H1 (cell line): Measurements from ENCODE around the gene PSMD5. TPM values are rescaled to one million over a fixed set of nuclear protein-coding genes. Genes with fewer than 3 reads are reported as not detected.

Experiments
- CTCF ChIA-PET: fragments of 300-600 bp; sonication (Branson Sonifier 250); formaldehyde crosslinking; loops from one replicate; lab custom pipeline; 2021; ENCODE audit not compliant: partially characterized antibody; lab: Charles Lee
- POLR2A ChIA-PET: fragments of 300-600 bp; sonication (Branson Sonifier 250); formaldehyde crosslinking; loops from one replicate; lab custom pipeline; 2021; ENCODE audit warnings: inconsistent platforms; ENCODE audit not compliant: partially characterized antibody; lab: Charles Lee
- DNase-seq, 2 experiments: peaks; one replicate each; pipeline versions ENCODE4 v3.0.0 to v3.0.0-alpha.2; 2010 to 2022; ENCODE audit warnings: low spot score in 2 of 2, low read depth in 1 of 2, mixed read lengths in 1 of 2
- FAIRE-seq: peaks from 2 replicates; lab custom pipeline; 2011; peaks lifted over from hg19 to GRCh38; lab: Jason Lieb, UNC
- H2AFZ ChIP-seq: 2 replicates; pipeline ENCODE4 v1.8.1; 2012; ENCODE audit warnings: low read length, inconsistent platforms
- H2AK5ac ChIP-seq: 2 replicates; pipeline ENCODE4 v1.6.1; 2013; ENCODE audit warnings: low read depth, low read length
- H2BK120ac ChIP-seq: replicated peaks from 2 replicates; pipeline ENCODE3; 2013; ENCODE audit warnings: low read depth, low read length, inconsistent platforms
- H2BK12ac ChIP-seq: 2 replicates; pipeline ENCODE4 v1.6.1; 2013; ENCODE audit warnings: low read depth, low read length
- H2BK15ac ChIP-seq: 2 replicates; pipeline ENCODE4 v1.6.1; 2013; ENCODE audit warnings: low read length
- H2BK20ac ChIP-seq: 2 replicates; pipeline ENCODE4 v1.6.1; 2013; ENCODE audit warnings: low read length
- H2BK5ac ChIP-seq: 2 replicates; pipeline ENCODE4 v1.6.1; 2013; ENCODE audit warnings: low read depth, low read length
- H3K14ac ChIP-seq: 2 replicates; pipeline ENCODE4 v1.6.1; 2013; ENCODE audit warnings: inconsistent platforms; ENCODE audit not compliant: insufficient read length
- H3K18ac ChIP-seq: 2 replicates; pipeline ENCODE4 v1.6.1; 2013; ENCODE audit warnings: low read length; ENCODE audit errors: extremely low read depth
- H3K23ac ChIP-seq: 2 replicates; pipeline ENCODE4 v1.6.1; 2013; ENCODE audit warnings: inconsistent platforms; ENCODE audit not compliant: insufficient read length
- H3K23me2 ChIP-seq: 2 replicates; pipeline ENCODE4 v1.6.1; 2013; ENCODE audit warnings: low read depth, low read length
- H3K27ac ChIP-seq: 2 replicates; pipeline ENCODE4 v1.6.1; 2011; ENCODE audit warnings: low read depth, low read length, inconsistent platforms
- H3K27me3 ChIP-seq, 4 experiments: replicated peaks in 1 of 4; 1 replicate in 1 of 4; 2 replicates in 3 of 4; pipeline versions ENCODE4 v1.6.1 to v1.8.1; 2011 to 2013; ENCODE audit warnings: low read length in 3 of 4, mild to moderate bottlenecking in 3 of 4, inconsistent platforms in 2 of 4, mixed read lengths in 2 of 4, moderate library complexity in 1 of 4; ENCODE audit not compliant: control insufficient read depth in 3 of 4, insufficient read depth in 3 of 4; ENCODE audit errors: extremely low read depth in 1 of 4
- H3K36me3 ChIP-seq, 4 experiments: 2 replicates each; pipeline versions ENCODE4 v1.6.1 to v1.8.1; 2011 to 2013; ENCODE audit warnings: mild to moderate bottlenecking in 4 of 4, low read length in 3 of 4, moderate library complexity in 2 of 4, control low read depth in 1 of 4, inconsistent platforms in 1 of 4; ENCODE audit not compliant: insufficient read depth in 4 of 4, control insufficient read depth in 2 of 4
- H3K4ac ChIP-seq: replicated peaks from 2 replicates; pipeline ENCODE3; 2013; ENCODE audit warnings: low read length, low read depth, mixed read lengths, inconsistent platforms; ENCODE audit not compliant: insufficient read length
- H3K4me1 ChIP-seq, 4 experiments: replicated peaks in 1 of 4; 1 replicate in 1 of 4; 2 replicates in 3 of 4; pipeline versions ENCODE4 v1.6.1 to v1.8.1; 2011 to 2013; ENCODE audit warnings: low read length in 3 of 4, inconsistent platforms in 2 of 4, mixed read lengths in 1 of 4; ENCODE audit not compliant: insufficient read depth in 4 of 4, control insufficient read depth in 3 of 4
- H3K4me2 ChIP-seq, 2 experiments: 2 replicates each; pipeline versions ENCODE4 v1.6.1 to v1.8.1; 2011 to 2013; ENCODE audit warnings: low read depth in 2 of 2, low read length in 2 of 2, control low read depth in 1 of 2, inconsistent platforms in 1 of 2, mild to moderate bottlenecking in 1 of 2; ENCODE audit not compliant: insufficient read depth in 1 of 2
- H3K4me3 ChIP-seq, 4 experiments: fragments of 200-600, 300-600 bp in 1 of 4; sonication (generic), shearing (Covaris generic), sonication (Bioruptor Twin) in 1 of 4; 2 replicates each; pipeline versions ENCODE4 v1.5.1 to v1.8.1; 2011 to 2016; ENCODE audit warnings: low read length in 4 of 4, low read depth in 3 of 4, control low read depth in 2 of 4, inconsistent platforms in 2 of 4, mild to moderate bottlenecking in 2 of 4, mixed read lengths in 1 of 4, moderate library complexity in 1 of 4; ENCODE audit not compliant: insufficient read depth in 2 of 4; ENCODE audit errors: extremely low read depth in 1 of 4
- H3K56ac ChIP-seq: replicated peaks from 2 replicates; pipeline ENCODE3; 2013; ENCODE audit warnings: low read depth, mild to moderate bottlenecking, mixed read lengths, low read length, inconsistent platforms; ENCODE audit not compliant: insufficient read length
- H3K79me1 ChIP-seq: 2 replicates; pipeline ENCODE4 v1.6.1; 2013; ENCODE audit warnings: low read depth, low read length, control low read depth
- H3K79me2 ChIP-seq, 2 experiments: 2 replicates each; pipeline versions ENCODE4 v1.6.1 to v1.8.1; 2012 to 2013; ENCODE audit warnings: low read length in 2 of 2, mild to moderate bottlenecking in 2 of 2, inconsistent platforms in 1 of 2; ENCODE audit not compliant: insufficient read depth in 2 of 2, control insufficient read depth in 1 of 2
- H3K9ac ChIP-seq, 4 experiments: replicated peaks in 1 of 4; 1 replicate in 1 of 4; 2 replicates in 3 of 4; pipeline versions ENCODE4 v1.6.1 to v1.8.1; 2011 to 2013; ENCODE audit warnings: low read depth in 3 of 4, low read length in 3 of 4, control low read depth in 2 of 4, mild to moderate bottlenecking in 2 of 4, moderate library complexity in 2 of 4, inconsistent platforms in 1 of 4; ENCODE audit errors: extremely low read depth in 1 of 4
- H3K9me3 ChIP-seq, 2 experiments: 2 replicates each; pipeline versions ENCODE4 v1.6.1 to v1.8.1; 2012 to 2013; ENCODE audit warnings: mild to moderate bottlenecking in 2 of 2, moderate library complexity in 2 of 2, control low read depth in 1 of 2, inconsistent platforms in 1 of 2, low read depth in 1 of 2, low read length in 1 of 2, mixed read lengths in 1 of 2; ENCODE audit not compliant: insufficient read depth in 2 of 2
- H4K20me1 ChIP-seq, 2 experiments: replicated peaks in 1 of 2; 2 replicates each; pipeline versions ENCODE3 to v1.8.1; 2011 to 2013; ENCODE audit warnings: inconsistent platforms in 2 of 2, low read length in 2 of 2, mild to moderate bottlenecking in 1 of 2; ENCODE audit not compliant: insufficient read depth in 2 of 2, control insufficient read depth in 1 of 2
- H4K5ac ChIP-seq: 2 replicates; pipeline ENCODE4 v1.6.1; 2013; ENCODE audit warnings: low read length, low read depth, mixed read lengths, inconsistent platforms; ENCODE audit not compliant: insufficient read length
- H4K8ac ChIP-seq: 2 replicates; pipeline ENCODE4 v1.8.0; 2013; ENCODE audit warnings: mild to moderate bottlenecking, moderate library complexity, low read length, inconsistent platforms; ENCODE audit not compliant: insufficient read depth; ENCODE audit errors: extremely low read depth
- H4K91ac ChIP-seq: replicated peaks from 2 replicates; pipeline ENCODE3; 2013; ENCODE audit warnings: low read length, mixed read lengths, inconsistent platforms; ENCODE audit not compliant: insufficient read length
- CBX5 ChIP-seq: fragments of 300-800, 300-1000 bp; sonication (generic); IDR thresholded peaks from 2 replicates; pipeline ENCODE4 v1.7.1; 2016; ENCODE audit warnings: antibody characterized with exemption, low read length, low read depth
- EP300 ChIP-seq, 2 experiments: IDR thresholded peaks; 1 replicate in 1 of 2; 2 replicates in 1 of 2; pipeline ENCODE4 v1.6.1; 2011 to 2012; ENCODE audit warnings: low read depth in 2 of 2, low read length in 2 of 2, mild to moderate bottlenecking in 2 of 2, borderline replicate concordance in 1 of 2, inconsistent platforms in 1 of 2, moderate library complexity in 1 of 2
- HDAC2 ChIP-seq, 2 experiments: fragments of 300-600 bp in 1 of 2; sonication (generic) in 1 of 2; IDR thresholded peaks; 2 replicates each; pipeline ENCODE4 v1.6.1; 2011 to 2012; ENCODE audit warnings: low read depth in 2 of 2, low read length in 2 of 2, mild to moderate bottlenecking in 2 of 2, moderate library complexity in 2 of 2, borderline replicate concordance in 1 of 2, inconsistent platforms in 1 of 2
- HDAC6 ChIP-seq: IDR thresholded peaks from one replicate; pipeline ENCODE4 v1.7.1; 2012; ENCODE audit warnings: low read depth, mild to moderate bottlenecking, inconsistent platforms, low read length, moderate library complexity
- KDM5A ChIP-seq: fragments of 200-600 bp; IDR thresholded peaks from 2 replicates; pipeline ENCODE4 v1.7.1; 2012; ENCODE audit warnings: mild to moderate bottlenecking, low read length, inconsistent platforms, mixed read lengths
- NRF1 ChIP-seq: IDR thresholded peaks from 2 replicates; pipeline ENCODE4 v1.6.1; 2011; ENCODE audit warnings: mild to moderate bottlenecking, low read depth, low read length, improper control_type of control experiment
- POLR2AphosphoS5 ChIP-seq: IDR thresholded peaks from 2 replicates; pipeline ENCODE4 v1.6.1; 2011; ENCODE audit warnings: low read depth, low read length
- RAD21 ChIP-seq, 2 experiments: IDR thresholded peaks in 1 of 2; conservative IDR thresholded peaks in 1 of 2; 2 replicates each; pipeline ENCODE4 v1.6.1; 2011; ENCODE audit warnings: low read depth in 2 of 2, low read length in 2 of 2, improper control_type of control experiment in 1 of 2, inconsistent platforms in 1 of 2, mild to moderate bottlenecking in 1 of 2, moderate library complexity in 1 of 2
- SAP30 ChIP-seq: fragments of 300-600 bp; sonication (generic); IDR thresholded peaks from 2 replicates; pipeline ENCODE4 v1.7.1; 2012; ENCODE audit warnings: low read length, moderate library complexity, mild to moderate bottlenecking, inconsistent platforms; ENCODE audit not compliant: insufficient read depth, insufficient replicate concordance
- SP4 ChIP-seq: IDR thresholded peaks from 2 replicates; pipeline ENCODE4 v1.6.1; 2012; ENCODE audit warnings: low read length, inconsistent platforms
- TAF7 ChIP-seq: optimal IDR thresholded peaks from 2 replicates; pipeline ENCODE3; 2011; ENCODE audit warnings: low read depth, mild to moderate bottlenecking, inconsistent platforms, low read length, moderate library complexity, borderline replicate concordance
- TEAD4 ChIP-seq: IDR thresholded peaks from 2 replicates; pipeline ENCODE4 v1.6.1; 2012; ENCODE audit warnings: low read depth, low read length, inconsistent platforms, mixed read lengths
- ZNF274 ChIP-seq: IDR thresholded peaks from 2 replicates; pipeline ENCODE4 v1.7.0; 2012; ENCODE audit warnings: low read length, borderline replicate concordance; ENCODE audit errors: extremely low read depth
- WGBS, 2 experiments: shearing (Covaris generic) in 1 of 2; methylation state at CpG; one replicate each; pipeline versions ENCODE4 v1.1.6 to v1.1.7; 2013 to 2015; ENCODE audit warnings: low lambda C conversion rate in 2 of 2, mixed read lengths in 2 of 2, inconsistent platforms in 1 of 2, low coverage in 1 of 2, missing lambda C conversion rate in 1 of 2; ENCODE audit not compliant: insufficient replicate concordance in 2 of 2, insufficient coverage in 1 of 2, insufficient read length in 1 of 2; ENCODE audit errors: extremely low coverage in 1 of 2, missing lambda C conversion rate in 1 of 2; 5-methylcytosine and 5-hydroxymethylcytosine counted together
- polyA plus RNA-seq, 7 experiments: library from polyadenylated mRNA; depleted of rRNA in 3 of 7; stranded (reverse) in 5 of 7; unstranded in 2 of 7; fragments of >200 nt in 5 of 7; fragments of 200-250 nt in 2 of 7; gene quantifications; 1 replicate in 5 of 7; 2 replicates in 1 of 7; 4 replicates in 1 of 7; pipeline versions ENCODE4 v1.2.1 to v1.2.3, GENCODE V29; 2011 to 2013; ENCODE audit warnings: missing spikeins in 2 of 7, mixed read lengths in 2 of 7
- total RNA-seq: library from RNA; stranded (reverse); fragmentation: NEBNext Ultra II Directional; extraction: Animal tissue kit (Norgen Biotek cat#: 25700); gene quantifications from 2 replicates; pipeline ENCODE4 v1.2.1, GENCODE V29; 2021

Gene PSMD5
- total and polyA plus RNA-seq, 2 of the 8 experiments (the other 6 are each of a cell fraction or from before 2014, with no cell fraction given) = 19.2 to 30.5 TPM

DNA sequence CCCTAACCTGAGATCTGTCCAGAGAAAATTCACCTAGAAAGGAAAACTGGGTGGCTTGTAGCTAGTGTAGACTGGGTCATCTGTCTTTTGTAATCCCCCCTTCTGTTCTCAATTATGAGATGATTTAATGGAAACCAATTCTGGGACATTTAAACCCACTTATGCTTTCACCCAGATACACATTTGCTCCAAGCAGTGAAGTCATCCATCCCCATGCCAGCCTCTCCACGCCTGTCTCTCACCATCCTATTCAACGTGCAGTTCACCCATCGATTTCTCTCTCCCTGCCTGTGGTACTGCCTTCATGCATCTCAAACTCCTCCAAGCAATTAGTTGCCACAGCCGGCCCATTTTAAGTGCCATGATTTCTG lies 32.5 kb upstream of the PSMD5 start:
- Histone ChIP-seq H3K14ac (no peak overlapping the region), H2AFZ (no peak overlapping the region), H2AK5ac (peak overlapping the region; percentile 41; the same call in 1 of the 2 replicates), H3K4me2 (peak overlapping the region in 1 of 2 experiments; percentile 79; a peak in 1 of 4 replicates), H2BK120ac (peak overlapping the region; percentile 76), H4K8ac (no peak overlapping the region), H2BK15ac (peak overlapping the region; percentile 98; the same call in 1 of the 2 replicates), H3K4ac (no peak overlapping the region), H3K23me2 (peaks cover 10% of the 10 kb centered on the region), H3K36me3 (peaks cover 0 to 3% (median 0%) of the 10 kb centered on the region in 4 experiments; a peak in 1 of 8 replicates), H3K9me3 (no peaks in the 10 kb centered on the region), H3K9ac (no peak overlapping the region), H4K20me1 (no peaks in the 10 kb centered on the region), H2BK5ac (peak overlapping the region; percentile 82; the same call in 1 of the 2 replicates), H4K91ac (peak overlapping the region; percentile 96), H4K5ac (no peak overlapping the region), H3K27ac (no peak overlapping the region), H3K4me1 (peaks cover 23 to 48% (median 35%) of the 10 kb centered on the region in 4 experiments), H3K27me3 (peaks cover 0 to 4% (median 1%) of the 10 kb centered on the region in 4 experiments; a peak in 3 of 7 replicates), H3K79me2 (no peaks in the 10 kb centered on the region), H3K56ac (no peak overlapping the region), H3K79me1 (no peaks in the 10 kb centered on the region), H2BK20ac (peak overlapping the region; percentile 99), H3K4me3 (no peak overlapping the region; a peak in 1 of 8 replicates), H3K23ac (no peak overlapping the region), H3K18ac (peak overlapping the region; percentile 65), H2BK12ac (peak overlapping the region; percentile 93)
- CTCF ChIA-PET = interaction anchor here (1.0 to 1.5 kb wide), 3 partner anchors 10 to 46 kb away, joined by 3 read pairs; no protein-coding TSS in a partner anchor
- POLR2A ChIA-PET = interaction anchor here (1.0 to 1.1 kb wide), 2 partner anchors 10 to 15 kb away, joined by 3 to 4 read pairs; no protein-coding TSS in a partner anchor
- DNase-seq (no peak), FAIRE-seq (no peak)
- WGBS, 2 experiments = 82% methylated on average over 4 of the region's 4 CpGs; no CpG with 5 or more reads in 1 of the 2 experiments
- TF ChIP-seq POLR2AphosphoS5 = no peak
- TF ChIP-seq SAP30 = no peak
- no peak for TF ChIP-seq ZNF274
- TF ChIP-seq TEAD4 = no peak
- TF ChIP-seq RAD21 (IDR thresholded peaks at IDR 0.05 in 1 of 2, conservative IDR thresholded peaks at IDR 0.05 in 1 of 2; ENCODE audit: low read depth in 2 of 2, low read length in 2 of 2) = no peak
- TF ChIP-seq TAF7 = no peak
- no peak for TF ChIP-seq KDM5A
- no peak for TF ChIP-seq NRF1
- TF ChIP-seq CBX5 = no peak
- no peak for TF ChIP-seq SP4
- TF ChIP-seq EP300 (IDR thresholded peaks at IDR 0.05; ENCODE audit: borderline replicate concordance in 1 of 2, low read depth in 2 of 2, low read length in 2 of 2) = no peak
- no peak for TF ChIP-seq HDAC6
- TF ChIP-seq HDAC2 (IDR thresholded peaks at IDR 0.05; ENCODE audit: borderline replicate concordance in 1 of 2, low read depth in 2 of 2, low read length in 2 of 2) = no peak
